NCI-H82 treated with DMSO at 0.1 percent for 48 hours (cell line): Measurements from ENCODE around the gene FAM117A.
"Not testable (repeated sequence)": the region's sequence is repeated elsewhere in the genome, so short reads cannot be mapped to it uniquely, and the experiment has no call there.

Source experiments
- DNase-seq: peaks from one replicate; lab custom pipeline; 2025; ENCODE audit not compliant: unreplicated experiment; lab: John Stamatoyannopoulos, UW

FAM117A gene

DNA sequence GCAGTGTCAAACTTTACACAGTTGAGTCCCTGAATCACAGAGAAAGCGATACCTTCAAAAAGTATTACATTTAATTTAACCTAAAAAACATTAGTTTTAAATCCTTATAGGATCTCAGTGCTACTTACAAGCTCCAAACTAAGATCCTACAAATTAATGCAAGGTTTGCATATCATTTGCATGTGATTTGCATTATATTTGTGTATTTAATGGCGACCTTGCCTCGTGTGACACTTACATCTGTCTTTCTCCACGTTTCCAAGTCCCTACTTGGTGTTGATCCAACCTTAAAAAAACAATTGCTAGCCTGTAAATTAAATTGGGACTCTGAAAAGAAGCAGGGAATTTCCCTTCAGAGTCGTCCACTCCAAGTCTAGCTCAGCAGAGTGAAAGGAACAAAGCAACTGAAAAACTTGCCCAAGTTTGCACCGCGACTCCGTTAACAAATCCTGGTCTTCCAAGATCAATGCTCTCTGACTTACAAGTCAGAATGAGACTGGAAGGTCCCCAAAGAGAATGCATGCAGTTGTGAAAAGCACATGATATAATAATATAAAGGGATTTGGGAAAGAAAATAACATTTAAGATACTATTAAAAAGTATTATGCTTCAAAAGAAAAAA, 739 bp upstream of the FAM117A start:
- no peak for DNase-seq

DNA sequence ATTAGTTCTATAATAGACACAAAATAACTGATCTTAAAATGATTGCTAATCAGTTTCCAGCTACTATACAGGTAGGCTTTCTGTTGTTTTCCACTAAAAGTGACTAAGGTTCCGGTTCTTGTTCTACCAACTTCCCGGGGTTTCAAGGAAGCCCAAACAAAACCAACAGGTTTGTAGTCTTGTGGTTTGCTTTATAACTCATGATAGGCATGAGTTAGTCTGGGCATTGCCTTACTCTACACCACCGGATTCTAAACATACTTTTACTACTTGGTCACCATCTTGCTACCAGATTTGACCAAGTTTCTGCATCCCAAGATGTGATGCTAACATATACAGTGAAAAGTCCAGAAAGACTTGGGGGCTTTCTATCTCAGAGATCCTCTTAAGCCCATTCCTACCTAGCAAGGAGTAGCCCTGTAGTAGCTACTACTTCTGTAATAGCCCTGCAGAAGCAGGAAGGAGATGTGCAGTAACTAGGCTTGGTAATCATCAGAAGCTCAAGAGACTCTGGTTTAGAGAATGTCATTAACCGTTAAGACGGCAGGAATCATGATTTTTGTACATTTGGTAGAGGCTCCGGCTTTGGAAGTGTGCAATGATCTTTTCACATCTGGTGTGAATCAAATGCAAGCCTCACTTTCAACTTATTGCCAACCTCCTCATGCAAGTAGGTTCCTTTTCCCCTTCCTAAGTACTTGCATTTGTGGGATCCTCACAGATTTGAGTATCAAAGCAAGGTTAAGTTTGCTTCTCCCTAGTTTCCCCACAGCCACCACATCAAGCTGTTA, 1.6 kb downstream of the FAM117A start:
- DNase-seq, result no peak

DNA sequence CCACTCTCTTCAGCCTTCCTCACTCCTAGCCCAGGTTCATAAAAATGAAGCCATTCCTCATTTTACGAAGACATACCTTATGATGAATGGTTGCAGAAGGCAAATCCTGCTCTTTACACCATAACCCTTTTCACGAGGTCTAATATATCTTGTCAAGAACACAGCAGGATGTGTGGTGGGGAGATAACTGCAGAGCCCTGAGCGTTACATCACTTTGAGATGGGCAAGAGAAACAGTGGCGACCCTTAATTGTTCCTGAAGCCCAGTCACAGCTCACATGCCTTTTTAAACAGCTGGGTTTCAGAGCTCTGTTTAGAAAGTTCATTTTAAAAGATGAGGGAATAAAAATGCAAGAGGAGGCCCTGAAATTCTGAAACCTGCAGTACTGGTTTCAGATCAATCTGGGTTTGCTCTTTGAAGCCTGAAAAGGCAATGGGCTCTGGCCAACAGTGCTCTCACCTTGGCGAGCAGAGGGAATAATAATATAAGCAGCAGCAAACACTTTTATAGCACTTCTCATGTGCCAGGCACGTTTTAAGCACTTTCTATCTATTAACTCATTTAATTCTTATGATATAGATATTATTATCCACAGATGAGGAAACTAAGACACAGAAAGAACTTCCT, 2.9 kb downstream of the FAM117A start:
- no peak for DNase-seq

DNA sequence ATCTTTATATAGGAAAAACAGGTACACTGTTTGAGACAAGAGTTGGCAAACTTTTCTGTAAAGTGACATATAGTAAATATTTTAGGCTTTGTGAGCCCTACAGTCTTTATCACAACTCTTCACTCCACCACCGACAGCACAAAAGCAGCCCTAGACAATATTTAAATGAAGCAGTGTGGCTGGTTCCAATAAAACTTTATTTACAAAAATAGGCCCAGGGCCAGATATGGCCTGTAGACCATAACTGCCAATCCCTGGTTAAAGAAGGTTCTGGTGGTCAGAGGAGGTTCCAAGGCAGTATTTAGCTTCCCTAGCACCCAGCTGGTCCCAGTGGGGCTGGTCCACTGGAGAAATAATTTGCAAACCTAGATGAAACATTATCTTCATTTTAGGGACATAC, 3.6 kb downstream of the FAM117A start:
- no peak for DNase-seq

DNA sequence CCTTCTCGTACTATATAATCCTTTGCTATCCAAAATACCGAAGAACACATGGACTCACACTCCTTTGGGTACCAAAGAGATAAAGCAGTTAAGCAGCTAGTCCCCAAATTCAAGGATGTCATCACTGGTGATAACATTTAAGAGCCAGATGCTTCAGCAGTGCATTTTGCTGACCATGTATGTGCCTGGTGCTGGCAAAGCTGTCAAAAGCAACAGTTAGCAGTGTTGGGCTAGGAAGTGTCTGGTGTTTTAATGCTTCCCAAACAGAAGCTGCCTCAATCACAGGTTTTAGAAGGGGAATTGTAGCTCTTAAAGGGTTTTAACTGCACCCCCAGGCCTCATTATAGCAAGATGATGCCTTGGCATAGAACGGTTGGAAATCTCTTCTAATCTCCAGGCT, 4.7 kb downstream of the FAM117A start:
- no peak for DNase-seq

DNA sequence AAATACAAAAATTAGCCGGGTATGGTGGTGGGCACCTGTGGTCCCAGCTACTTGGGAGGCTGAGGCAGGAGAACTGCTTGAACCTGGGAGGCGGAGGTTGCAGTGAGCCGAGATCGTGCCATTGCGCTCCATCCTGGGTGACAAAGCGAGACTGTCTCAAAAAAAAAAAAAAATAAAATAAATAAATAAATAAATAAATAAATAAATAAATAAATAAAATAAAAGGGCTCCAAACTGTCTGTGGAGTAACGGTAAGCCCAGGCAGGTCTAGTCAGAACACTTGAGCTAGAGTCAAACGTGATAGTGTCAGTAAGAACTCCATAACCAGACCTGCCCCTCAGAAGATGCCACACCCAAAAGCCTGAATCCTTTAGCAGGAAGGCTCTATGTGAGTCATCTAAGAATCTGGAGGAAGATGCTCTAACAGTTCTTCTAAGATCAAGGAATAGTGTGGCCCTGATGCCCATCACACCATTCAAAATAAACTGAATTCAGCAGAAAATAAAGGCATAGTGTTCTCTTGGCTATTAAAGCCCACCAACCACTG, 5.4 kb downstream of the FAM117A start:
- DNase-seq, result not testable (repeated sequence)

DNA sequence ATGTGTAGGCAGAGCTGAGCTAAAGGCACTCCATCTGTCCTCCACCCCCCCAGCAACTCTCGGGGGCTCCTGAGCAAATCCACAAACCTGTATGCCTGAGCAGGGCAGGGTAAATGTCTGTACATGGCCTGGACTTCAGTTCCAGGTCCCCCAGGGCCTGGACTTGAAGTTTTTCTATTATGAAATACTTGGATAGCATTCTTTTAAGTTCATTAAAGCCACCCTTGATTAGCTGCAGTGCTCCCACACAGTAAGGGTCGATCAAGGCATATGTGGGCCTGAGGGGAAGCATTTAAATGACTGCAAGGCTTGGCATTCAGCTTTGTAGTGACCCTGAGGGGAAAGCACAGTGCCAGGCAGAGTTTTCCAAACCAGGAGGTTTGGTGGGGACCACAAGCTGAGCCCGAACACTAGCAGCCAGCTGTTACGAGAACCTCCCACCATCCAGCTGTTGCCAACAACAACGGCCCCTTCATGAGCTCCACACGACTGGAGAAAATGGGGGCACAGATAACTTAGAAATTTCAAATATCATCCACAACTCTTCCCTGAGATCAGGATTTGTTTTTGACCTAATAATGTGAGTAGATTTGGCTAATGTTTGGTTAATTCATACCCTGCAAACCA, 6.7 kb downstream of the FAM117A start:
- DNase-seq, result no peak

DNA sequence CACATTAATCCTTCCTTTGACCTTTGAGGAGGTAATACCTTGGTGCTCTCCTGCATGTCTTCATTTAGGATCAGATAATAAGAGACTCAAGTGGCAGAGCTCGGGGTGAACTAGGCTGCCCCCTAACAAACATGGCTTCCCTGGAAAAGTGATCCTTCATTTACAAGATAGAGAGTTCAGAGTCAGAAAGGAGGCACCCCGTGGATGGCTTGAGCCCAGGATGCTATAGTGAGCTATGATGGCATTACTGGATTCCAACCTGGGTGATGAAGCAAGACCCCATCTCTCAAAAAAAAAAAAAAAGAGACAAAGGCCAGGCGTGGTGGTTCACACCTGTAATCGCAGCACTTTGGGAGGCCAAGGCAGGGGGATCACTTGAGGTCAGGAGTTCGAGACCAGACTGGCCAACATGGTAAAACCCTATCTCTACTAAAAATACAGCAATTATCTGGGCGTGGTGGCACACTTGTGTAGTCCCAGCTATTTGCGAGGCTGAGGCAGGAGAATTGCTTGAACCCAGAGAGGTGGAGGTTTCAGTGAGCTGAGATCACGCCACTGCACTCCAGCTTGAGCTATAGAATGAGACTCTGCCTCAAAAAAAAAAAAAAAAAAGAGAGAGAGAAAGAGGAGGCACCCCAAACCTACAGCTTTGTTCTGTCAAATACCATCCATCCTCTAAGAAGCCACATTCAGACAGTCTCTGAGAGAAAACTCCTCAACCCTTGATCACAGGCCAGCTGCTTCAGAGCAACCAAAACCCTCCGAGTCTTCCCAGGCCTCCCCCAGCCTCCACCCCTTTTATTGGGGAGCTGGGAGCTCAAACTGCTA, 7.4 kb downstream of the FAM117A start:
- no peak for DNase-seq

DNA sequence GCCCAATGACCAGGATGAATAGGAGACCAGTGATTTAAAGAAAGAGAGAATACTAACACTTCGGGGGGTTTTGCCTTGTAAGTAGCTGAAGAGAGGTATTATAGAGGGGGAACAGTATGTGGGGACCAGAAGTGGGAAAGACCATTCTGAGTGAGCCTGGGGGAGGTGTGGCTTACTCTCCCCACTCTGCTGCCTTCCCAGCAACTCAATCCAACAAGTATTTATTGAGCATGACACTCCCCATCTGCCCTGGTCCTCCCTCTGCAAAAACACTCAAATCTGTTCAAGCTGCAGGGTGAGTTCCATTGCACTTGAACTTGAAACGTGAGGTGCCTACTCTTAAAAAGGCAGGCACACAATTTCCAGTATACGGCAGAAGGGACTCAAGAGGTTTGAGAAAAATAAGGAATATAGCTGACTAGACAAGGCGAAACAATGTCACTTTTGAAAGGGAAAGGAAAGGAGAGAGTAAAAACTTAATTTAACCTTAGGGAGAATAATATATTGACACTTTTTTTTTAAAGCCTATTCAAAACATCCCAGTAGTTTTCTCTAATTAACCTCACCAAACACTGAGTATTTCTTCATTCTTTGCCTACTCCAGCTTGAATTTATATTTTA, 8.2 kb downstream of the FAM117A start:
- no peak for DNase-seq

DNA sequence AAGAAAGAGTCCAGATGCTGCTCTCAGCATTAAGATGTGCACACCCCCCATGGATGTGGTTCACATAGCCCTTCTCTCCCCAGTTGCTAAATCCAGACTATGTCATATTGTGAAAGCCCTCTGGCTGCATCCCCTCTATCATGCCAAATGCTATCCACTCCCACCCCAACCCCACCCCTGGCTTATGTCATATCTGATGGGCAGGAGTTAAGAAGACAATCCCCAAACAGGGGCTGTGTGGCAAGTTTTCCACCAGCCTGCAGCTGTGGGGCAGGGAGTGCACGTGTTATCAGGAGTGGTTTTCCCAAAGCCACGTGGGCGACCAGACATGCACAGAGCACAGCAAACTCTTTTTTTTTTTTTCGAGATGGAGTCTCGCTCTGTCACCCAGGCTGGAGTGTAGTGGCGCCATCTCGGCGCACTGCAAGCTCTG, 10.0 kb downstream of the FAM117A start:
- no peak for DNase-seq

DNA sequence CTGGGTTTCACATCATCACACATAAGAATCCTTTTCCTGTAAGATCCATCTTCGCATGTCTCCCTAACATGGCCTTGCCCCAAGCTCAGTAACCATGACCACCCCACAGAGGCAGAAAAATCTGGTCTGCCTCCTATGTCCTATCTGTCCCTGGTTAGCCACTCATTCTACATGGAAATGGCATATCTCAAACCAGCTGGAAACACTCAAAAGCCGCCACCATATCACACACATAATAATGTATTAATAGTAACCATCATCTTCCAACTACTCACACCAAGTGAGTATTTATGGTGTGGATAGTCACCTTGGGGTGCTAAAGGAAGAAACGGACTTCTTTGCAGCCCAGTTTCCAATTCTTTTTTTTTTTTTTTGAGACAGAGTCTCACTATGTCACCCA, 11.4 kb downstream of the FAM117A start:
- DNase-seq, result no peak

DNA sequence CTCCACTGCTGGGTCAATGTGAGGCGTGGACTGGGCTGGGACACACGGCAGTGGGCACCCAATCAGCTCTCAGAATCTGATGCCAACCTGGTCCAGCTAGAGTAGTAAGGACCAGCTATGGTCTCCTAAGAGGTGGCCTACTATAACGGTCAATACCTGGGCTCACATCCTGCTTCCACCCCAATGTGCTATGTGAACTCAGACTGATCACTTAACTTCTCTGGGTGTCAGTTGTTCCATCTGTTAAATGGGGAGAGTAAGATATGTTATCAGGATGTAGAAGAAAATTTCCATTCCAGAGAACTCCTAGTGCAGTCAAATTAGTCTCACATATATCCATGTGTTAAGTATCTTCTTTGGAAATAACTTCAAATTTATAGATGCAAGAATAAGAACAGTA, 14.2 kb downstream of the FAM117A start:
- DNase-seq, result no peak

DNA sequence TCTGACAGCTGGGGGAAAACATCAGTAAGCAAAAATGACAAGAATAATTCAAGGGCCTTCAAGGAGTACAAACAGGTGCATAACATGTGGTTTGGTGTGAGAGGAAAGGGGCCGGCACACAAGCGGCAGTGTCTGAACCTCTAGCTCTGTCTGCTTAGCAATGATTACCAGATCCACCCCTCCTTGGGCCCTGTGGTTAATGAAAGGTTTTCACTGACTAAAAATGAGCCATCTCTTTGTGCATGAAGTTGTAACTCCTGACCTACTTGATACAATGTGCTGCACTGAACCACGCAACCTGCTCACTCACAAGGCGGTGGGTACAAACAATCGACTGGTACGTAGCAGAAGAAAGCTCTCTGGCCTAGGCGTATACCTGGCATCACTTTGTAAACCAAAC, 15.1 kb downstream of the FAM117A start:
- no peak for DNase-seq

DNA sequence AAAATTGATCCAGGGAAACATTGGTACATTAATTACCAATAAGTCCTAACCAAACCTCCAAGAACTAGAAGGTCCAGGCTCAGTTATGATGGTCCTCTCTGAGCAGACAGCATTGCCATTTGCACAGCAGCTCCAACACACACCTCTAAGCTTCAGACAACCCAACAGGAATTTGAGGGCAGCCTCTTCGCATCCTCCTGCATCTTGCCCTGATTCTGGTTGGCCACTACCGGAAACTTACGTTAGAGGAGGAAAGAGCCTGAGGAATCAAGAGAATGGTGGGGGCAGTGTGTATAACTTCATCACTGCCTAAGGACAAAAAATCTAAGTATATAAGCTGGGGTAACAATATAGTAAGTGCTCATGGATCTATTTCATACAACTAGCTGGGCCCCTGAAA, 15.7 kb downstream of the FAM117A start:
- DNase-seq, result no peak

DNA sequence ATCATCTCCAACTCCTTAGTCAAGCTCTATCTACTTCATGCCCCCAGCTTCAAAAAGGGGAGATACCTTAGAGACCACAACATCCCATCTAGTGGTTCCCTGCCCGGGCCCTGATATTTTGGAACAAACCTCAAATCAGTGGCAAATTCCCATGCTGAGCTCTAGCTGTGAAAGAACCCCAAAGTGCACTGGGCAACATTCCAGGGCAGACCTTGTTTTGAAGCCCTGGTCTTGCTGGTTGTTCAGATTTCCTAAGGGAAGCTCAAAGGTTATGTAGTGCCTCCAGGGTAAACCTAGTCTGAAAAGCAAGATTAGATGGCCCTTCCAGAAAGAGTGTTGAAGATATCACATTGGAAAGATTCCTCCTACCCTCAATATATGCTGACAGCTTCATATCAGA, 16.3 kb downstream of the FAM117A start:
- DNase-seq, result no peak

DNA sequence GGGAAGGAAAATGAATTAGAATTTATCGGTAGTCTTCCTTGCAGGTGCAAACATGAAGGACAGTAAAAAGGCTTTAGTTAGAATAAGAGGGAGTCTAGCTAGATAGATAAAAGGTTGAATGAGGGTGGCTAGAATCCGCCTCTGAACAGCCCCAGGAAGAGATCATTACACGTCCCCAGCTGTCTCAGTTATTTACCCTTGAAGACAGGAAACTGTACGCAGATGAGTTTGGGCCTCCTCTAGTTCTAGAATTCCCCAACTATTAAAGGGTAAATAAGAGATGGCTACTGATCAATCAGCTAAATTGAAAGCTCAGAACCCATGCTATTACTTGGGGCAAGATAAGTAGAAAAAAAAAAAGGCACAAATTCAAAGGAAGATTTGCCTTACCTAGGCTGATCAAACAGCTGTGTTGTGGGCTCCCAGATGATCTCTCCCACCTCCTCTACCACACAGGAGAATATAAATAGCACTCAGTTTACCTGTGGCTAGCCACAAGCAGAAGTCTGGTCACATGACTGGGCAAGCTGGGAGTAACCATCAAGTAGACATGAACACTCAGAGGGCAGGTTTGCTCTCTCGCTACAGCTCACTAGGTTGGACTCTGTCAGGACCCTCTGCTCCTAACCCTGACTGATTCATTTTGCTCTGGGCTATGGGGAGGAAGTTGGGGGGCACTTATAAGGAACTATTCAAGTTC, 17.0 kb downstream of the FAM117A start:
- no peak for DNase-seq

DNA sequence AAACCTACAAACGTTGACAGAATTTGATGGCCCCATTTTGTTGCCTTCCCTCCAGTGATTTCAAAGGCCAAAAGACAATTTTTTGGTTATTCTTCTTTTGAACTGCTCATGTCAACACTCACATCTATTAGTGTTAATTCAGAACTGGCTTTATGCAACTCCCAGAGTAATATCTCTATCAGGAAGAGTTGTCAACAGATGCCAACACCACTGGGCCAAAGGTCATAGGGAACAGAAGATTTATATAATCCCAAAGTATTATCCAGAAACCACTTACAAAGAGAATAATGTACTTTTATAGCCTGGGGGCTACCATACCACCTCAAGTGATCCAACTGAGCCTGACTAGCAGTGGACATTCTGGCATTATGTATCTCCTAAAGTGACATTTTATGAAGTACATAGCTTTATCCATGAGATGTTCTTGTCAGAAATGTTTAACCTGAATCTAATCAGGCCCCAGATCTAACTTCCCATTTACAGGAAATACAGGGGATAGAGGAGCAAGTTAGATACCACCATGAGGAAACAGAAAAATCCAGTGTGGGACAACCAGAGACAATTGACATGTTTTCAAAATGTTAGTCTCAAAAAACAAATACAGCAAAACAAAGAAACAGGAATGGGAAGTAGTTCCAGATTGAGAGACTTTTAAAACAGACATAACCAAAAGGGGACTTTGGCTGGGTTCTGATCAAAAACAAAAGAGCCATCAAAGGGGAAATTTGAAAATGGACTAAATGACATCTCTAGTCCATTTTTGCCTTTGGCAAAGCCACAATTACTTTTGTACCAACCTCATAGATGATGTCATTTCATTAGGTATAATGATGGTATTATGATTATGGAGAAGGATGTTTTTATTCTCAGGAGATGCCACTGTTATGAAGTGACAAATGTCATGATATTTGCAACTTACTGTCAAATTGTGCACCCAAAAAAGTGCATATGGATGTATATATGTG, 18.5 kb downstream of the FAM117A start:
- DNase-seq, result no peak

DNA sequence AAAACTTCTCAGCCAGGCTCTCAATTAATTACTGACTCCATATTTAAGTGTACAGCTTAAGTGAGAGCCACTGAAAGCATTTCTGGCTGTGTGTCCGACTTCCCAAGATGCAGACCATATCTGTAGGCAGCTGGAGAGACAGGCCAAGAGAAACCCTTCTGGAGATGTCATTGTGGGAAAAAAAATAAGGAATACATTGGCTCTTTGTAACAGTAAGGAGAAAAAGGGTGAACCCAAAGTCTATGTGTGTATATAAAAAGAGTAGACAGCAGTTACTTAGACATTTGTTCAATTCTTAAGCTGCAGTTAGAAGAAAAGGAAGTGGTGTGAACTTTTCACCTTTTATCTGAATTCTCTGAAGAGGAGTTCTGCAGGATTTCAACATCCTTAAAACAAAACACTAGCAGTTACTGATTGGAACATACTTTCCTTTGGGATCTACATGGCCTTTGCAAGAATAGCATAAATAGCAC, 21.7 kb downstream of the FAM117A start:
- no peak for DNase-seq
